ENCODE results near the gene EEF1G. TPM values are rescaled to one million over a fixed set of nuclear protein-coding genes. Genes with fewer than 3 reads are reported as not detected.

EEF1G gene
- total and polyA plus RNA-seq, 9 of the 15 experiments (the other 6 are each of a cell fraction or from before 2014, with no cell fraction given) = 985 to 2,349 (median 2,035) TPM

GRCh38 chr11:62553080-62553838 is 20.4 kb downstream of the EEF1G start (continued):
- TF ChIP-seq PKNOX1 (IDR thresholded peaks at IDR 0.05) (peak; percentile 77), JUND (IDR thresholded peaks at IDR 0.05; ENCODE audit: borderline replicate concordance, low read depth, low read length) (peak; percentile 93), JUND (tag; IDR thresholded peaks at IDR 0.05; ENCODE audit: borderline replicate concordance, low read depth, low read length) (peak; percentile 70; the same call in 2 of the 3 replicates), LARP7 (IDR thresholded peaks at IDR 0.05) (peak; percentile 95; the same call in 1 of the 2 replicates), CREB5 (CRISPR knock-in tag; IDR thresholded peaks at IDR 0.05) (no peak), KLF6 (CRISPR knock-in tag; IDR thresholded peaks at IDR 0.05; ENCODE audit: borderline replicate concordance) (peak; percentile 66; the same call in 1 of the 2 replicates), SREBF2 (CRISPR knock-in tag; IDR thresholded peaks at IDR 0.05) (0 out of 2 replicates have a peak, but pooled peaks have one; percentile 44), TAF7 (tag; IDR thresholded peaks at IDR 0.05) (0 out of 2 replicates have a peak, but pooled peaks have one; percentile 13), YBX1 (IDR thresholded peaks at IDR 0.05) (no peak), SPI1 (IDR thresholded peaks at IDR 0.05; ENCODE audit: borderline replicate concordance, low read depth, low read length) (peak; percentile 48; the same call in 1 of the 2 replicates), ELF1 (tag; IDR thresholded peaks at IDR 0.05) (peak; percentile 61; the same call in 1 of the 2 replicates), FOXK2 (conservative IDR thresholded peaks at IDR 0.05 in 1 of 2, IDR thresholded peaks at IDR 0.05 in 1 of 2; ENCODE audit: low read depth in 2 of 2) (peak; percentile 98 to 99), ZNF282 (CRISPR knock-in tag; IDR thresholded peaks at IDR 0.05) (no peak), HDAC2 (IDR thresholded peaks at IDR 0.05) (peak; percentile 75), RBFOX2 (IDR thresholded peaks at IDR 0.05; ENCODE audit: low read depth, low read length) (peak; percentile 39; the same call in 1 of the 2 replicates)
- TF ChIP-seq, protein P1, sequence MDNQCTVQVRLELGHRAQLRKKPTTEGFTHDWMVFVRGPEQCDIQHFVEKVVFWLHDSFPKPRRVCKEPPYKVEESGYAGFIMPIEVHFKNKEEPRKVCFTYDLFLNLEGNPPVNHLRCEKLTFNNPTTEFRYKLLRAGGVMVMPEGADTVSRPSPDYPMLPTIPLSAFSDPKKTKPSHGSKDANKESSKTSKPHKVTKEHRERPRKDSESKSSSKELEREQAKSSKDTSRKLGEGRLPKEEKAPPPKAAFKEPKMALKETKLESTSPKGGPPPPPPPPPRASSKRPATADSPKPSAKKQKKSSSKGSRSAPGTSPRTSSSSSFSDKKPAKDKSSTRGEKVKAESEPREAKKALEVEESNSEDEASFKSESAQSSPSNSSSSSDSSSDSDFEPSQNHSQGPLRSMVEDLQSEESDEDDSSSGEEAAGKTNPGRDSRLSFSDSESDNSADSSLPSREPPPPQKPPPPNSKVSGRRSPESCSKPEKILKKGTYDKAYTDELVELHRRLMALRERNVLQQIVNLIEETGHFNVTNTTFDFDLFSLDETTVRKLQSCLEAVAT (IDR thresholded peaks at IDR 0.05) = peak; percentile 84 to 85; a peak in 3 of 4 replicates
- TF ChIP-seq, protein P2, sequence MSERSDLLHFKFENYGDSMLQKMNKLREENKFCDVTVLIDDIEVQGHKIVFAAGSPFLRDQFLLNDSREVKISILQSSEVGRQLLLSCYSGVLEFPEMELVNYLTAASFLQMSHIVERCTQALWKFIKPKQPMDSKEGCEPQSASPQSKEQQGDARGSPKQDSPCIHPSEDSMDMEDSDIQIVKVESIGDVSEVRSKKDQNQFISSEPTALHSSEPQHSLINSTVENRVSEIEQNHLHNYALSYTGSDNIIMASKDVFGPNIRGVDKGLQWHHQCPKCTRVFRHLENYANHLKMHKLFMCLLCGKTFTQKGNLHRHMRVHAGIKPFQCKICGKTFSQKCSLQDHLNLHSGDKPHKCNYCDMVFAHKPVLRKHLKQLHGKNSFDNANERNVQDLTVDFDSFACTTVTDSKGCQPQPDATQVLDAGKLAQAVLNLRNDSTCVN (CRISPR knock-in tag; IDR thresholded peaks at IDR 0.05) = peak; percentile 58; the same call in 1 of the 2 replicates
- TF ChIP-seq, protein P3, sequence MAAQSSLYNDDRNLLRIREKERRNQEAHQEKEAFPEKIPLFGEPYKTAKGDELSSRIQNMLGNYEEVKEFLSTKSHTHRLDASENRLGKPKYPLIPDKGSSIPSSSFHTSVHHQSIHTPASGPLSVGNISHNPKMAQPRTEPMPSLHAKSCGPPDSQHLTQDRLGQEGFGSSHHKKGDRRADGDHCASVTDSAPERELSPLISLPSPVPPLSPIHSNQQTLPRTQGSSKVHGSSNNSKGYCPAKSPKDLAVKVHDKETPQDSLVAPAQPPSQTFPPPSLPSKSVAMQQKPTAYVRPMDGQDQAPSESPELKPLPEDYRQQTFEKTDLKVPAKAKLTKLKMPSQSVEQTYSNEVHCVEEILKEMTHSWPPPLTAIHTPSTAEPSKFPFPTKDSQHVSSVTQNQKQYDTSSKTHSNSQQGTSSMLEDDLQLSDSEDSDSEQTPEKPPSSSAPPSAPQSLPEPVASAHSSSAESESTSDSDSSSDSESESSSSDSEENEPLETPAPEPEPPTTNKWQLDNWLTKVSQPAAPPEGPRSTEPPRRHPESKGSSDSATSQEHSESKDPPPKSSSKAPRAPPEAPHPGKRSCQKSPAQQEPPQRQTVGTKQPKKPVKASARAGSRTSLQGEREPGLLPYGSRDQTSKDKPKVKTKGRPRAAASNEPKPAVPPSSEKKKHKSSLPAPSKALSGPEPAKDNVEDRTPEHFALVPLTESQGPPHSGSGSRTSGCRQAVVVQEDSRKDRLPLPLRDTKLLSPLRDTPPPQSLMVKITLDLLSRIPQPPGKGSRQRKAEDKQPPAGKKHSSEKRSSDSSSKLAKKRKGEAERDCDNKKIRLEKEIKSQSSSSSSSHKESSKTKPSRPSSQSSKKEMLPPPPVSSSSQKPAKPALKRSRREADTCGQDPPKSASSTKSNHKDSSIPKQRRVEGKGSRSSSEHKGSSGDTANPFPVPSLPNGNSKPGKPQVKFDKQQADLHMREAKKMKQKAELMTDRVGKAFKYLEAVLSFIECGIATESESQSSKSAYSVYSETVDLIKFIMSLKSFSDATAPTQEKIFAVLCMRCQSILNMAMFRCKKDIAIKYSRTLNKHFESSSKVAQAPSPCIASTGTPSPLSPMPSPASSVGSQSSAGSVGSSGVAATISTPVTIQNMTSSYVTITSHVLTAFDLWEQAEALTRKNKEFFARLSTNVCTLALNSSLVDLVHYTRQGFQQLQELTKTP (IDR thresholded peaks at IDR 0.05; ENCODE audit: low read depth in 1 of 2, partially characterized antibody in 2 of 2) = peak in 1 of 2 experiments; percentile 87

Data from K562 (cell line).